SK-N-SH (cell line): ENCODE results near the gene ZCCHC10.

Experiments
- CTCF ChIP-seq: fragments of 200-600 bp; sonication (generic); IDR thresholded peaks from 2 replicates; pipeline ENCODE4 v1.6.1; 2017; ENCODE audit warnings: antibody characterized with exemption, mild to moderate bottlenecking, moderate library complexity
- JUND ChIP-seq: IDR thresholded peaks from 2 replicates; pipeline ENCODE4 v1.4.0; 2012
- REST ChIP-seq: IDR thresholded peaks from 2 replicates; pipeline ENCODE4 v1.6.1; 2012; ENCODE audit warnings: mild to moderate bottlenecking, low read depth, low read length, moderate library complexity
- RXRA ChIP-seq: IDR thresholded peaks from 2 replicates; pipeline ENCODE4 v1.4.0; 2012; ENCODE audit warnings: low read depth, mild to moderate bottlenecking, borderline replicate concordance

- no peak for TF ChIP-seq CTCF
- no peak for TF ChIP-seq RXRA
- TF ChIP-seq JUND, result no peak
- no peak for TF ChIP-seq REST
These were observed 30.5 kb upstream of the ZCCHC10 start for GRCh38 chr5:133056891-133057290.
